ENCODE results near the gene ARHGAP45. TPM values are rescaled to one million over a fixed set of nuclear protein-coding genes. Genes with fewer than 3 reads are reported as not detected.

The ARHGAP45 gene
- polyA plus RNA-seq, 2 of the 4 experiments (the other 2 are of a cell fraction), result 1.2 to 1.9 TPM

GRCh38 chr19:1135454-1135853 is 68.5 kb downstream of the ARHGAP45 start (continued):
- TF ChIP-seq RNF2 (IDR thresholded peaks at IDR 0.05; ENCODE audit: borderline replicate concordance, low read depth) (no peak), RAD21 (conservative IDR thresholded peaks at IDR 0.05 in 1 of 2, IDR thresholded peaks at IDR 0.05 in 1 of 2) (no peak), NFE2L2 (conservative IDR thresholded peaks at IDR 0.05; ENCODE audit: low read length) (no peak)

- peak overlapping the region in 1 of 2 experiments; percentile 27; a peak in 1 of 6 replicates for H3K27ac ChIP-seq
- 51% methylated on average over 2 of the region's 12 CpGs for WGBS (ENCODE audit: missing lambda C conversion rate)
- no peaks in the 10 kb centered on the region for H3K9me3 ChIP-seq
- no peak for FAIRE-seq
- TF ChIP-seq KDM5A (IDR thresholded peaks at IDR 0.05) (no peak), MAX (IDR thresholded peaks at IDR 0.05) (no peak), NR3C1 (IDR thresholded peaks at IDR 0.05) (no peak), RAD21 (conservative IDR thresholded peaks at IDR 0.05 in 1 of 2, IDR thresholded peaks at IDR 0.05 in 1 of 2) (no peak), ZNF302 (CRISPR knock-in tag; IDR thresholded peaks at IDR 0.05) (no peak), ZSCAN20 (CRISPR knock-in tag; IDR thresholded peaks at IDR 0.05) (no peak), BCL3 (IDR thresholded peaks at IDR 0.05) (no peak)
- ChIA-PET CTCF (interaction anchor here (0.9 to 1.1 kb wide), 2 partner anchors 15 to 59 kb away, joined by 3 read pairs; no protein-coding TSS in a partner anchor), POLR2A (interaction anchor here (0.6 kb wide), 1 partner anchor 42 kb away, joined by 5 read pairs; no protein-coding TSS in a partner anchor)
- no peak for DNase-seq (ENCODE audit: low read depth in 1 of 2, low spot score in 1 of 2)
- no peak for ATAC-seq
- no peak overlapping the region for H3K4me3 ChIP-seq
- peaks cover 21% of the 10 kb centered on the region for H3K4me1 ChIP-seq
- H3K4me2 ChIP-seq, result no peak overlapping the region
Observed at GRCh38 chr19:1136201-1136600, 69.2 kb downstream of the ARHGAP45 start.

Small RNA genes lying within 50 kb of the gene (small RNA-seq; reads per million reads assigned to genes)
- 0.08 to 18.1 (median 4.7) reads per million in 6 experiments for gene RNU6-2

Other genes starting within 250 kb of the ARHGAP45 start
- gene PLPPR3, start 245.2 kb upstream of the ARHGAP45 start, polyA plus RNA-seq (2011; rRNA removed), result 2.6 and 3.2 TPM in 2 replicates
- gene PLPPR3, start 245.2 kb upstream of the ARHGAP45 start, polyA plus RNA-seq (2017; fragmentation: RNase III; extraction: RNeasy Plus Mini Kit Qiagen cat#74134 plus additional on column Dnase treatment), result 3.5 to 4.2 TPM (median 3.7 TPM) in 3 replicates
- gene AZU1, start 239.3 kb upstream of the ARHGAP45 start, polyA plus RNA-seq (2011; rRNA removed), result 0.15 and 0.31 TPM in 2 replicates
- 0.26 to 0.55 TPM (median 0.32 TPM) in 3 replicates for gene AZU1, start 239.3 kb upstream of the ARHGAP45 start, polyA plus RNA-seq (2017; fragmentation: RNase III; extraction: RNeasy Plus Mini Kit Qiagen cat#74134 plus additional on column Dnase treatment)
- gene PRTN3, start 226.2 kb upstream of the ARHGAP45 start, polyA plus RNA-seq (2011; rRNA removed), result 0.21 and 0.36 TPM in 2 replicates
- 0.18 to 0.39 TPM (median 0.24 TPM) in 3 replicates for gene PRTN3, start 226.2 kb upstream of the ARHGAP45 start, polyA plus RNA-seq (2017; fragmentation: RNase III; extraction: RNeasy Plus Mini Kit Qiagen cat#74134 plus additional on column Dnase treatment)
- gene ELANE, start 214.9 kb upstream of the ARHGAP45 start, polyA plus RNA-seq (2011; rRNA removed), result 0.15 and 0.35 TPM in 2 replicates
- 0.14 to 0.15 TPM (median 0.15 TPM) in 3 replicates for gene ELANE, start 214.9 kb upstream of the ARHGAP45 start, polyA plus RNA-seq (2017; fragmentation: RNase III; extraction: RNeasy Plus Mini Kit Qiagen cat#74134 plus additional on column Dnase treatment)
- 7.6 TPM in 2 replicates for gene CFD, start 207.5 kb upstream of the ARHGAP45 start, polyA plus RNA-seq (2011; rRNA removed)
- 13.8 to 14.8 TPM (median 14.3 TPM) in 3 replicates for gene CFD, start 207.5 kb upstream of the ARHGAP45 start, polyA plus RNA-seq (2017; fragmentation: RNase III; extraction: RNeasy Plus Mini Kit Qiagen cat#74134 plus additional on column Dnase treatment)
- 8.0 TPM in 2 replicates for gene MED16, start 174.0 kb upstream of the ARHGAP45 start, polyA plus RNA-seq (2011; rRNA removed)
- 11.9 to 13.9 TPM (median 12.7 TPM) in 3 replicates for gene MED16, start 174.0 kb upstream of the ARHGAP45 start, polyA plus RNA-seq (2017; fragmentation: RNase III; extraction: RNeasy Plus Mini Kit Qiagen cat#74134 plus additional on column Dnase treatment)
- gene RNU6-9, start 173.7 kb upstream of the ARHGAP45 start, polyA plus RNA-seq (2011; rRNA removed), result not detected in 2 replicates
- not detected in 3 replicates for gene RNU6-9, start 173.7 kb upstream of the ARHGAP45 start, polyA plus RNA-seq (2017; fragmentation: RNase III; extraction: RNeasy Plus Mini Kit Qiagen cat#74134 plus additional on column Dnase treatment)
- gene R3HDM4, start 153.9 kb upstream of the ARHGAP45 start, polyA plus RNA-seq (2011; rRNA removed), result 16.9 and 22.7 TPM in 2 replicates
- gene R3HDM4, start 153.9 kb upstream of the ARHGAP45 start, polyA plus RNA-seq (2017; fragmentation: RNase III; extraction: RNeasy Plus Mini Kit Qiagen cat#74134 plus additional on column Dnase treatment), result 18.8 to 24.8 TPM (median 20.7 TPM) in 3 replicates
- 0.05 and 0.14 TPM in 2 replicates for gene KISS1R, start 149.8 kb upstream of the ARHGAP45 start, polyA plus RNA-seq (2011; rRNA removed)
- gene KISS1R, start 149.8 kb upstream of the ARHGAP45 start, polyA plus RNA-seq (2017; fragmentation: RNase III; extraction: RNeasy Plus Mini Kit Qiagen cat#74134 plus additional on column Dnase treatment), result 0.18 to 0.79 TPM (median 0.38 TPM) in 3 replicates
- gene ARID3A, start 141.1 kb upstream of the ARHGAP45 start, polyA plus RNA-seq (2011; rRNA removed), result 3.3 and 3.4 TPM in 2 replicates
- 4.6 to 6.1 TPM (median 5.4 TPM) in 3 replicates for gene ARID3A, start 141.1 kb upstream of the ARHGAP45 start, polyA plus RNA-seq (2017; fragmentation: RNase III; extraction: RNeasy Plus Mini Kit Qiagen cat#74134 plus additional on column Dnase treatment)
- 22.2 and 23.8 TPM in 2 replicates for gene WDR18, start 82.8 kb upstream of the ARHGAP45 start, polyA plus RNA-seq (2011; rRNA removed)
- 41.7 to 48.9 TPM (median 48.1 TPM) in 3 replicates for gene WDR18, start 82.8 kb upstream of the ARHGAP45 start, polyA plus RNA-seq (2017; fragmentation: RNase III; extraction: RNeasy Plus Mini Kit Qiagen cat#74134 plus additional on column Dnase treatment)
- gene GRIN3B, start 66.7 kb upstream of the ARHGAP45 start, polyA plus RNA-seq (2011; rRNA removed), result 0.65 and 0.67 TPM in 2 replicates
- gene GRIN3B, start 66.7 kb upstream of the ARHGAP45 start, polyA plus RNA-seq (2017; fragmentation: RNase III; extraction: RNeasy Plus Mini Kit Qiagen cat#74134 plus additional on column Dnase treatment), result 1.1 to 1.5 TPM (median 1.5 TPM) in 3 replicates
- gene TMEM259, start 46.0 kb upstream of the ARHGAP45 start, polyA plus RNA-seq (2011; rRNA removed), result 45.6 and 53.3 TPM in 2 replicates
- gene TMEM259, start 46.0 kb upstream of the ARHGAP45 start, polyA plus RNA-seq (2017; fragmentation: RNase III; extraction: RNeasy Plus Mini Kit Qiagen cat#74134 plus additional on column Dnase treatment), result 71.1 to 82.2 TPM (median 78.3 TPM) in 3 replicates
- not detected in 2 replicates for gene RNU6-2, start 45.6 kb upstream of the ARHGAP45 start, polyA plus RNA-seq (2011; rRNA removed)
- not detected in 3 replicates for gene RNU6-2, start 45.6 kb upstream of the ARHGAP45 start, polyA plus RNA-seq (2017; fragmentation: RNase III; extraction: RNeasy Plus Mini Kit Qiagen cat#74134 plus additional on column Dnase treatment)
- gene CNN2, start 40.6 kb upstream of the ARHGAP45 start, polyA plus RNA-seq (2011; rRNA removed), result 31.7 and 32.2 TPM in 2 replicates
- gene CNN2, start 40.6 kb upstream of the ARHGAP45 start, polyA plus RNA-seq (2017; fragmentation: RNase III; extraction: RNeasy Plus Mini Kit Qiagen cat#74134 plus additional on column Dnase treatment), result 99.3 to 115 TPM (median 101 TPM) in 3 replicates
- gene ABCA7, start 27.1 kb upstream of the ARHGAP45 start, polyA plus RNA-seq (2011; rRNA removed), result 5.0 and 6.6 TPM in 2 replicates
- gene ABCA7, start 27.1 kb upstream of the ARHGAP45 start, polyA plus RNA-seq (2017; fragmentation: RNase III; extraction: RNeasy Plus Mini Kit Qiagen cat#74134 plus additional on column Dnase treatment), result 8.8 to 13.5 TPM (median 12.6 TPM) in 3 replicates
- gene POLR2E, start 28.2 kb downstream of the ARHGAP45 start, polyA plus RNA-seq (2011; rRNA removed), result 81.0 and 99.6 TPM in 2 replicates
- gene POLR2E, start 28.2 kb downstream of the ARHGAP45 start, polyA plus RNA-seq (2017; fragmentation: RNase III; extraction: RNeasy Plus Mini Kit Qiagen cat#74134 plus additional on column Dnase treatment), result 170 to 181 TPM (median 172 TPM) in 3 replicates
- 223 and 248 TPM in 2 replicates for gene GPX4, start 36.8 kb downstream of the ARHGAP45 start, polyA plus RNA-seq (2011; rRNA removed)
- gene GPX4, start 36.8 kb downstream of the ARHGAP45 start, polyA plus RNA-seq (2017; fragmentation: RNase III; extraction: RNeasy Plus Mini Kit Qiagen cat#74134 plus additional on column Dnase treatment), result 370 to 402 TPM (median 394 TPM) in 3 replicates
- gene SBNO2, start 107.1 kb downstream of the ARHGAP45 start, polyA plus RNA-seq (2011; rRNA removed), result 6.8 and 8.4 TPM in 2 replicates
- gene SBNO2, start 107.1 kb downstream of the ARHGAP45 start, polyA plus RNA-seq (2017; fragmentation: RNase III; extraction: RNeasy Plus Mini Kit Qiagen cat#74134 plus additional on column Dnase treatment), result 27.0 to 32.0 TPM (median 27.7 TPM) in 3 replicates
- 12.2 and 16.2 TPM in 2 replicates for gene STK11, start 138.6 kb downstream of the ARHGAP45 start, polyA plus RNA-seq (2011; rRNA removed)
- gene STK11, start 138.6 kb downstream of the ARHGAP45 start, polyA plus RNA-seq (2017; fragmentation: RNase III; extraction: RNeasy Plus Mini Kit Qiagen cat#74134 plus additional on column Dnase treatment), result 33.6 to 34.2 TPM (median 34.0 TPM) in 3 replicates
- 0.19 and 0.30 TPM in 2 replicates for gene CBARP, start 170.8 kb downstream of the ARHGAP45 start, polyA plus RNA-seq (2011; rRNA removed)
- 1.7 to 2.0 TPM (median 1.9 TPM) in 3 replicates for gene CBARP, start 170.8 kb downstream of the ARHGAP45 start, polyA plus RNA-seq (2017; fragmentation: RNase III; extraction: RNeasy Plus Mini Kit Qiagen cat#74134 plus additional on column Dnase treatment)
- gene ATP5F1D, start 174.6 kb downstream of the ARHGAP45 start, polyA plus RNA-seq (2011; rRNA removed), result 18.5 and 28.7 TPM in 2 replicates
- 96.9 to 101 TPM (median 99.7 TPM) in 3 replicates for gene ATP5F1D, start 174.6 kb downstream of the ARHGAP45 start, polyA plus RNA-seq (2017; fragmentation: RNase III; extraction: RNeasy Plus Mini Kit Qiagen cat#74134 plus additional on column Dnase treatment)
- 9.1 and 11.8 TPM in 2 replicates for gene MIDN, start 181.4 kb downstream of the ARHGAP45 start, polyA plus RNA-seq (2011; rRNA removed)
- 27.7 to 33.4 TPM (median 31.4 TPM) in 3 replicates for gene MIDN, start 181.4 kb downstream of the ARHGAP45 start, polyA plus RNA-seq (2017; fragmentation: RNase III; extraction: RNeasy Plus Mini Kit Qiagen cat#74134 plus additional on column Dnase treatment)
- gene CIRBP, start 202.2 kb downstream of the ARHGAP45 start, polyA plus RNA-seq (2011; rRNA removed), result 92.4 and 151 TPM in 2 replicates
- 178 to 201 TPM (median 189 TPM) in 3 replicates for gene CIRBP, start 202.2 kb downstream of the ARHGAP45 start, polyA plus RNA-seq (2017; fragmentation: RNase III; extraction: RNeasy Plus Mini Kit Qiagen cat#74134 plus additional on column Dnase treatment)
- 22.7 and 24.8 TPM in 2 replicates for gene FAM174C, start 208.4 kb downstream of the ARHGAP45 start, polyA plus RNA-seq (2011; rRNA removed)
- gene FAM174C, start 208.4 kb downstream of the ARHGAP45 start, polyA plus RNA-seq (2017; fragmentation: RNase III; extraction: RNeasy Plus Mini Kit Qiagen cat#74134 plus additional on column Dnase treatment), result 35.6 to 37.6 TPM (median 37.1 TPM) in 3 replicates
- gene EFNA2, start 218.7 kb downstream of the ARHGAP45 start, polyA plus RNA-seq (2011; rRNA removed), result 0.16 and 0.24 TPM in 2 replicates
- 0.84 to 1.3 TPM (median 1.2 TPM) in 3 replicates for gene EFNA2, start 218.7 kb downstream of the ARHGAP45 start, polyA plus RNA-seq (2017; fragmentation: RNase III; extraction: RNeasy Plus Mini Kit Qiagen cat#74134 plus additional on column Dnase treatment)

Measured in A549 (cell line).